DOHH2 (cell line): ENCODE data around the gene KCTD16.

Experiments used
- H3F3A ChIP-seq: fragments of 200-600 bp; sonication (generic), shearing (Covaris generic); 2 replicates; pipeline ENCODE4 v1.6.0; 2016; ENCODE audit warnings: antibody characterized with exemption, mild to moderate bottlenecking; ENCODE audit not compliant: control insufficient read depth, insufficient read depth
- H3K27ac ChIP-seq: fragments of 200-600 bp; sonication (generic); 2 replicates; pipeline ENCODE4 v1.5.1; 2014; ENCODE audit warnings: low read depth, mild to moderate bottlenecking, low read length, moderate library complexity
- H3K27me3 ChIP-seq: fragments of 200-600 bp; sonication (generic); 2 replicates; pipeline ENCODE4 v1.6.1; 2014; ENCODE audit warnings: mild to moderate bottlenecking, low read length, mixed read lengths; ENCODE audit not compliant: control insufficient read depth
- H3K36me3 ChIP-seq: fragments of 200-600 bp; sonication (generic); 2 replicates; pipeline ENCODE4 v1.6.1; 2014; ENCODE audit warnings: mild to moderate bottlenecking, low read length, moderate library complexity, mixed read lengths; ENCODE audit not compliant: control insufficient read depth
- H3K4me1 ChIP-seq: fragments of 200-600 bp; sonication (generic); 2 replicates; pipeline ENCODE4 v1.6.1; 2014; ENCODE audit warnings: mild to moderate bottlenecking, low read length, mixed read lengths; ENCODE audit not compliant: control insufficient read depth
- H3K4me2 ChIP-seq: fragments of 200-600 bp; sonication (generic); 2 replicates; pipeline ENCODE4 v1.6.0; 2014; ENCODE audit warnings: mild to moderate bottlenecking, low read length, moderate library complexity
- H3K4me3 ChIP-seq: fragments of 200-600 bp; sonication (generic); 2 replicates; pipeline ENCODE4 v1.5.1; 2014; ENCODE audit warnings: mild to moderate bottlenecking, low read length, mixed read lengths
- H3K79me2 ChIP-seq: fragments of 200-600 bp; sonication (generic); 2 replicates; pipeline ENCODE4 v1.6.1; 2014; ENCODE audit warnings: mild to moderate bottlenecking, low read length, mixed read lengths; ENCODE audit not compliant: control insufficient read depth
- H3K9me2 ChIP-seq: fragments of 200-600 bp; sonication (generic); replicated peaks from 2 replicates; pipeline ENCODE4 v1.6.1; 2014; ENCODE audit warnings: mild to moderate bottlenecking, low read length, mixed read lengths; ENCODE audit not compliant: control insufficient read depth
- H3K9me3 ChIP-seq: fragments of 200-600 bp; sonication (generic); 2 replicates; pipeline ENCODE4 v1.6.1; 2014; ENCODE audit warnings: antibody characterized with exemption, low read length, mixed read lengths; ENCODE audit not compliant: control insufficient read depth, insufficient read depth
- H4K20me1 ChIP-seq: fragments of 200-600 bp; sonication (generic); 2 replicates; pipeline ENCODE4 v1.6.0; 2014; ENCODE audit warnings: low read depth, mild to moderate bottlenecking, antibody characterized with exemption, low read length, moderate library complexity; ENCODE audit not compliant: control insufficient read depth, insufficient read depth
- EZH2phosphoT487 ChIP-seq: fragments of 200-600 bp; sonication (generic); IDR thresholded peaks from 2 replicates; pipeline ENCODE4 v1.6.1; 2017; ENCODE audit warnings: borderline replicate concordance, mild to moderate bottlenecking, antibody characterized with exemption, low read length, moderate library complexity, mixed read lengths
- TF ChIP-seq, protein P1 (sequence below): fragments of 200-600 bp; sonication (generic); IDR thresholded peaks from one replicate; pipeline ENCODE4 v1.5.1; 2014; ENCODE audit warnings: antibody characterized with exemption, mild to moderate bottlenecking, low read depth, low read length; ENCODE audit not compliant: poor library complexity, severe bottlenecking

The KCTD16 gene

DNA sequence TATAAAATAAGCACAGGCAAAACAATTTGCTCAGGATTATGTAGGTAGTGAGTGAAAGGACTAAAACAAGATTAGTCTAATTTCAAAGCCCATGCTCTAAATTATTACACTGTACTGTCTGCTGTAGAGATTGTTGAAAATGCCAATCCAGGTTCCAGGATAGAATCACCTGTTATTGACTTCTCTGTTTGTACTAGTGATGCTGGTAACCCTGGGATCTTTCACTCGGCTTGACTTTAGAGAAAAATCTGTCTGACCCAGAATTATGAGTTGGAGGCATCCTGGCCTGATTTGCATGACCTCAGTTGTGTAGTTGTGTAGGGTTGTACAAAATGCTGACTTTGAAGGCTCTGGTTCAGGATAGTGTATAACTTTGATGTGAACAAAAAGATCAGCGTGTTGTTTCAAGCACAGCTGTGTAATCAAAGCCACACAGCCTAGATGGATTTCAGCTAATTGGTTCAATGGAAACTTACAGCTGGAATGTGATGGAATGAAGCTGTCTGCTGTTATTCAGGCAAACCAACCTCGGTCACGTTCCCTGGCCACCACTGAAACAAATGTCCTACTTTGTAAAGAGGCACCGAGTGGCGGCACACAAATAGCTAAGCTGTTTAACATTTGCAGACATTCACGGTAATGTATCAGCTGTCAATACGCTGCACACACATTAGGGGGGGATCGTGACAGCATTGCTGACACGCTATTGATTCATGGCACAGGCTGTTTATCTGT lies 340.3 kb downstream of the KCTD16 start:
- Histone ChIP-seq H3K27me3 (no peaks in the 10 kb centered on the region), H3K9me3 (peaks cover 3% of the 10 kb centered on the region; the same call in 1 of the 2 replicates), H3K4me2 (no peak overlapping the region), H4K20me1 (no peaks in the 10 kb centered on the region), H3K9me2 (no peaks in the 10 kb centered on the region), H3K4me1 (no peaks in the 10 kb centered on the region), H3K79me2 (no peaks in the 10 kb centered on the region), H3K36me3 (no peaks in the 10 kb centered on the region), H3K4me3 (no peak overlapping the region), H3F3A (no peaks in the 10 kb centered on the region), H3K27ac (no peak overlapping the region)
- no peak for TF ChIP-seq EZH2phosphoT487
- TF ChIP-seq, protein P1, sequence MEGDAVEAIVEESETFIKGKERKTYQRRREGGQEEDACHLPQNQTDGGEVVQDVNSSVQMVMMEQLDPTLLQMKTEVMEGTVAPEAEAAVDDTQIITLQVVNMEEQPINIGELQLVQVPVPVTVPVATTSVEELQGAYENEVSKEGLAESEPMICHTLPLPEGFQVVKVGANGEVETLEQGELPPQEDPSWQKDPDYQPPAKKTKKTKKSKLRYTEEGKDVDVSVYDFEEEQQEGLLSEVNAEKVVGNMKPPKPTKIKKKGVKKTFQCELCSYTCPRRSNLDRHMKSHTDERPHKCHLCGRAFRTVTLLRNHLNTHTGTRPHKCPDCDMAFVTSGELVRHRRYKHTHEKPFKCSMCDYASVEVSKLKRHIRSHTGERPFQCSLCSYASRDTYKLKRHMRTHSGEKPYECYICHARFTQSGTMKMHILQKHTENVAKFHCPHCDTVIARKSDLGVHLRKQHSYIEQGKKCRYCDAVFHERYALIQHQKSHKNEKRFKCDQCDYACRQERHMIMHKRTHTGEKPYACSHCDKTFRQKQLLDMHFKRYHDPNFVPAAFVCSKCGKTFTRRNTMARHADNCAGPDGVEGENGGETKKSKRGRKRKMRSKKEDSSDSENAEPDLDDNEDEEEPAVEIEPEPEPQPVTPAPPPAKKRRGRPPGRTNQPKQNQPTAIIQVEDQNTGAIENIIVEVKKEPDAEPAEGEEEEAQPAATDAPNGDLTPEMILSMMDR = no peak

GRCh38 chr5:144511580-144512072 lies 341.0 kb downstream of the KCTD16 start:
- Histone ChIP-seq H4K20me1 (no peaks in the 10 kb centered on the region), H3F3A (no peaks in the 10 kb centered on the region), H3K9me3 (peaks cover 3% of the 10 kb centered on the region; the same call in 1 of the 2 replicates), H3K4me3 (no peak overlapping the region), H3K36me3 (no peaks in the 10 kb centered on the region), H3K27ac (no peak overlapping the region), H3K4me1 (no peaks in the 10 kb centered on the region), H3K79me2 (no peaks in the 10 kb centered on the region), H3K27me3 (no peaks in the 10 kb centered on the region), H3K4me2 (no peak overlapping the region), H3K9me2 (no peaks in the 10 kb centered on the region)
- TF ChIP-seq EZH2phosphoT487 = no peak
- TF ChIP-seq, protein P1 = no peak

DNA sequence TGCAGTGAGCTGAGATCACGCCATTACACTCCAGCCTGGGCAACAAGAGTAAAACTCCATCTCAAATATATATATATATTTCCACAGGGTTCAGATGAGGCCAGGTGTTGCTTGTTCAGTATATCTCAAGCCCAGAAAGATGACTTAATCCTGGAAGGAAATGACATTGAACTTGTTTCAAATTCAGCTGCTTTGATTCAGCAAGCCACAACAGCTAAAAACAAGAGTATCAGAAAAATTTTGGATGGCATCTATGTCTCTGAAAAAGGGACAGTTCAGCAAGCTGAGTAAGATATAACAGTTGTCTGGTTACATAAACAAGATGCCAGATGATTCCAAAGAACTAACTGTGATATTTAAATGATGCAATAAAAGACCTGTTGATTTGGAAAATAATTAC lies 352.0 kb downstream of the KCTD16 start:
- no peaks in the 10 kb centered on the region for H3K27me3 ChIP-seq
- H4K20me1 ChIP-seq = no peaks in the 10 kb centered on the region
- no peaks in the 10 kb centered on the region for H3K4me1 ChIP-seq
- H3K4me3 ChIP-seq = no peak overlapping the region
- no peaks in the 10 kb centered on the region for H3K9me2 ChIP-seq
- no peaks in the 10 kb centered on the region for H3K36me3 ChIP-seq
- H3K27ac ChIP-seq = no peak overlapping the region
- TF ChIP-seq, protein P1 = no peak
- no peak for TF ChIP-seq EZH2phosphoT487
- no peaks in the 10 kb centered on the region for H3K79me2 ChIP-seq
- H3F3A ChIP-seq = no peaks in the 10 kb centered on the region
- H3K9me3 ChIP-seq = no peaks in the 10 kb centered on the region
- H3K4me2 ChIP-seq = no peak overlapping the region
